Hematopoietic multipotent progenitor cell treated with erythropoietin and hydrocortisone succinate and interleukin-3 and kit ligand, for 15 days (in vitro differentiated cells): Measurements from ENCODE around the gene MRPL24.
"Not testable (repeated sequence)": the region's sequence is repeated elsewhere in the genome, so short reads cannot be mapped to it uniquely, and the experiment has no call there.

ENCODE experiments used
- DNase-seq: peaks from one replicate; pipeline ENCODE4 v3.0.0-alpha.2; 2015; ENCODE audit warnings: low spot score

The MRPL24 gene

DNA sequence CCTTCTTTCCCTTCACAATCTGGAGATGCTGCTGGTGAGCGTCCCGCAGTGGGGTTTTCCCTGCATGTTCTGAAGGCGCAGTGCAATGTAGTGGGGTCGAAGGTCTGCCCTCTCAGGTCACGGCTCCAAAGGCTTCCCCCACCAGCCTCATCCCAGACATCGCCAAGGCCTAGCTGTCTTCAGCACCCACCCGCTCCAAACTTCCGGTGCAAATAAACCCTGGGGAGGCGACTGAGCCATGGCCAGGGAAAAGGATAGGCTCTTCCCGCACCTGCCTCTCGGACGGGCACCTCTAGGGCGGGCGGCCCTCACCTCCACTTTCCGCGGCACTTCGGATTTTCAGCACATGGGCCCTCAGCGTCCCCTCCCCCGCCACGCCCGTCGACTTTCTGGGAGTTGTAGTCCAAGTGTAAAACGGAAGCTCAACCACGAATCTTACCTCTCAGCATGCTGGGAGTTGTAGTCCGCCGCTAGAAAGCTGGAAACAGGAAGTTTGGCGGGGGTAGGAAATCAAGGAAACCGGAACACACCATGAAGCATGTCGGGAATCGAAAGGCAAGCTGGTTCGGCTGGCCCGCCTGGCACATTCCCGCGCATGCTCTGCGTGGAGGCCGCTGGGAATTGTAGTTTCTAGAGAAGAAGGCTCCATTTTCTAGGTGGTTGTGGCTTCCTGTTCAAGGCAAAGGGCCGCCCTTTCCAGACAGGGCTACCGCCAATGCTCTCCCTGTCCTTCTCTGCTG is at the start of gene MRPL24:
TSS of gene MRPL24 (minus strand) at position 348 of the 740 bp plus-strand sequence. CDS start 2,384 bp downstream, outside the sequence.
- DNase-seq: peak; percentile 99

DNA sequence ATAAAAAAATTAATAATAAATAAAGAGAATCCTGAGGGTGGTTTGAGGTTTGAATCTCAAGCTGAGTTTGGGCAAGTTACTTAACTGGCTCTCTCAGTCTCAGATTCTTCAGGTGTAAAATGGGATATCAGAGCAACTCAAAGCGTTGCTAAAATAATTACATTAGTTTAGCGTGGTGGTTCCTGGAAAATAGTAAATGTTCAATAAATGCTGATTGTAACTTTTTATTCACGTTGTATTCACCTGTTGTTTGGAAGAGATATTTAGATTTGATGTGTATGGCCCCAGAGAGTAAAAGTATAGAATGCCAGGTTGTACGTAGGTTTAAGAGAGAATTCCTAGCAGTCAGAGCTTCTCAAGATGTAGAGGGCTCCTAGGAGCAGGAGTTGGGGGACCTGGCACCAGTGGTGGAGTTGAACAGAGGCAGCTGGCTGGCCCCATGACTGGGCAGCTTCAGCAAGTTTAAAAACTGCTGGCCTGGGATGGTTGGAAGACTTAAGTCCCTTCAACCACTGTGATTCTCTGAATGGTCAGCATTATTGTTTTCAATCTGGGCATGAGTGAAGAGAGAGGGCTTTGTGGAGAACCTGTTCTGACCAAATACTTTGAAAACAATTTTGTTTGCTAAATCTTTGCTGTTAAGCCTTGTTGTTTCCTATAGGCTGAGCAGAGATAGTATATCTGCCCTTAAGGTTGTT is 48.9 kb upstream of the MRPL24 start:
- no peak for DNase-seq

DNA sequence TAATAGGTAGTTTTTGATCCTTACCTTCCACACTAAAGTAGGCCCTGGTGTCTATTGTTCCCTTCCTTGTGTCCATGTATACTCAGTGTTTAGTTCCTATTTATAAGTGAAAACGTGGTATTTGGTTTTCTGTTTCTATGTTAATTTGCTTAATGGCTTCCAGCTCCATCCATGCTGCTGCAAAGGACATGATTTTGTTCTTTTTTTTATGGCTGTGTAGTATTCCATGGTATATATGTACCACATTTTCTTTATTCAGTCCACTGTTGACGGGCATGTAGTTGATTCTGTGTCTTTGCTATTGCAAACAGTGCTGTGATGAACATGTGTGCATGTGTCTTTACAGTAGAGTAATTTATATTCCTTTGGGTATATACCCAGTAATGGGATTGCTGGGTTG is 47.2 kb upstream of the MRPL24 start:
- no peak for DNase-seq

DNA sequence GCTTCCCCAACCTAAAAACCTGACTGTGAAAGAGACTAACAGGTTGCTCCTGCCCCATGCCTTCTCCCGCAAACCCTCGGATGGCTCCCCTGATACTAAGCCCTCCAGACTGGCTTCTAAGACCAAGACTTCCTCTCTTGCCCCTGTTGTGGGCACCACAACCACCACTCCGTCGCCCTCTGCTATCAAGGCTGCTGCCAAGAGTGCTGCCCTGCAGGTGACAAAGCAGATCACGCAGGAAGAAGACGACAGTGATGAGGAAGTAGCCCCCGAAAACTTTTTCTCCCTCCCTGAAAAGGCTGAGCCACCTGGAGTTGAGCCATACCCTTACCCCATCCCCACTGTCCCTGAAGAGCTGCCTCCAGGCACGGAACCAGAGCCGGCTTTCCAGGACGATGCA is 45.8 kb upstream of the MRPL24 start:
- DNase-seq: no peak

DNA sequence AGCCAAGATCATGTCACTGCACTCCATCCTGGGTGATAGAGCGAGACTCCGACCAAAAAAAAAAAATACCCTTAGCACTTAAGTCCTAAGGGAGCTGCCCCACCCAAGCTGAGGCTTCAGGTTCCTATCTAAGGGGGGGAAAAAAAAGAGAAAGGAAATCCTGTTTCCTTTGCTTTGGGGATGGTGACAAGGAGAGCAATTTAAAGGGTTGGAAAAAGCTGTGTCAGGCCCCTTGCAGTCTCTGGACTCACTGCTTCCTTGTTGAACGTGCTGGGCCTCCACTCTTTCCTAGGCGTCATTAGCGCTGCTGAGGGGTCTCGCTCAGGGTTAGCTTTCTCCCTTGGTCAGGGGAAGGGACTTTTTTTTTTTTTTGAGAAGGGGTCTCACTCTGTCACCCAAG is 44.6 kb upstream of the MRPL24 start:
- no peak for DNase-seq

DNA sequence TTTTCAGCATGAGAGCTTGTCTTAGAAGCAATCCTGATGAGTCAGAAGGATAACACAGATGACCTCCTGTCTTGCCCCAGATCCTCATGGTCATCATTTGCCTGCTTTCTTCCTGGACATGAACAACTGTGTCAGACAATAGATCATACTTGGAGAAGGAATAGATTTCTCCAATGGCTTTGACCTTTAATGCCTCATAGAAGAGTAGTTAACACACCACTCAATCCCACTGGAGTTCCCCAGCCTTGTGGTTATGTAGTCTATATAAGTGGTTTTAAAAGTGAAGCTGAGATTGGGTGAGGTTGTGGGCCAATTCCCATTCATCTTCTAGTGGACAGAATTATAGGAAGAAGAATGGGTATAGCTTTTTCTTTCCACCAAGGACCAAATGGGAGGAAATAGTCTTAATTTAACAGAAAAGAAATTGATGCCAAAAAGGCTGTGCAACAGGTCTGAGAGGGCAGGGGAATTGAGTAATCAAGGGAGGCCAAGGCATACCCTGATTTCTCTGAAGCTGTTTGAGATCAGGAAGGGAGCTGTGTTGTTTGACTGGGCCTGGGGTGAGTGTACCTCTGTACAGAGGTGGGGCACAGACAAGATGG is 40.8 kb upstream of the MRPL24 start:
- DNase-seq: no peak

DNA sequence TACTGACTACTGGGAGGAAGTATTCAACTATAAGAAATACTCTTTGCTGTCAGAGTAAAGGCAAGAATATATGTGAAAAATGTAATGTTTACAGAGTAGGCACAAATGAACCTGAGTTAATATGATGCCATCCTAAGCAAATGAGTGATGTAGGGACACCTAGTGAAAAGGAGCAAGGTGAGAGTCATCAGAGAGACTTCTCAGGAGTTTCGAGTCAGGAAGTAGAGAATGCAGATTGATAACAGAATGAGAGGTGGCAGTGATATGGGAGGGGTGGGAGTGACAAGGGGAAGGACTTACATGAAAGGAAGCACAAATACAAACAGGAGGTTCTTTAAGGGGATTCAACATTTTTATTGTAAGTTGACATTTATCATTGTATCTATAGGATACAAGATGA is 36.7 kb upstream of the MRPL24 start:
- DNase-seq: no peak

DNA sequence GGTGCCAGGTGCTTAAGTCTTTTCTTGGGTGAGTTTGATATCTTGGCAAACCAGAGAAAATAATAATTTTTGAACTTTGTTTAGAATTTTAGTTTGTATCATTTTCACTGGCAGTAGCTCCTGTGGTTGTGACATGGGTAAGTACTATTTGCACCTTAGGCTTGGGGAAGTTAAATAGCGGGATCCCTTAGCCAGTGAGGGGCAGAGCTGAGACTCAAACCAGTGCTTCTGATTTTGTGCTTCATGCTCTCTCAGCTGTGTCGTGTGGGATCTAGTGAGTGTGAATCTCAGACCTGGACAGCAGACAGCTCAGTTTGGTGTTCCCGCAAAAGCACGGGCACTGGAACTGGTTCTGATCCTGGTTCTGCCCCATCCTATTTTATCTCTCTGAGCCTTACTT is 36.1 kb upstream of the MRPL24 start:
- no peak for DNase-seq

DNA sequence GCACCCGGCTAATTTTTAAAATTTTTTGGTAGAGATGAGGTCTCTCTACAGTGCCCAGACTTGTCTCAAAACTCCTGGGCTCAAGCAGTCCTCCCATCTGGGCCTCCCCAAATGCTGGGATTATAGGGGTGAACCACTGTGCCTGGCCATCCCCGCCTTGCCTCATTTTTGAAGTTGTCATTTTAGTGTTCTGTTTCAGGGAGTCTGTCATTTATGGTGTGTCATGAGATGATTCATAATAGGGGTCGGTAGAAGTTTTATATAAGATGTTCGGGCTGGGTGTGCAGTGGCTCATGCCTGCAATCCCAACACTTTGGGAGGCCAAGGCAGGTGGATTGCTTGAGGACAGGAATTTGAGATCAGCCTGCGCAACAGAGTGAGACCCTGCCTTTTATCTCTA is 34.9 kb upstream of the MRPL24 start:
- DNase-seq: no peak

DNA sequence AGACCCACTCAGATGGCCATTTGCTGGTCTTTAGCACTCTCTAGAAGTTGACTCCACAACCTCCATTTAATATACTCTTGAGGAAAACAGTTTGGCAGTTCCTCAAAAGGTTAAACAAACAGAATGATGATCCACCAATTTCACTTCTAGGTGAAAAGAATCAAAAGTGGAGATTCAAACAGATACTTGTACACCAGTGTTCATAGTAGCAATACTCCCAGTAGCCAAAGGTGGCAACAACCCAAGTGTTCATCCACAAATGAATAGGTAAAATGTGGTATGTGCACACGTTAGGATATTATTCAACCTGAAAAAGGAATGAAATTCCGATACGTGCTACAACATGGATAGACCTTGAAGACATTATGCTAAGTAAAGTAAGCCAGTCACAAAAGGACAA is 32.7 kb upstream of the MRPL24 start:
- no peak for DNase-seq

DNA sequence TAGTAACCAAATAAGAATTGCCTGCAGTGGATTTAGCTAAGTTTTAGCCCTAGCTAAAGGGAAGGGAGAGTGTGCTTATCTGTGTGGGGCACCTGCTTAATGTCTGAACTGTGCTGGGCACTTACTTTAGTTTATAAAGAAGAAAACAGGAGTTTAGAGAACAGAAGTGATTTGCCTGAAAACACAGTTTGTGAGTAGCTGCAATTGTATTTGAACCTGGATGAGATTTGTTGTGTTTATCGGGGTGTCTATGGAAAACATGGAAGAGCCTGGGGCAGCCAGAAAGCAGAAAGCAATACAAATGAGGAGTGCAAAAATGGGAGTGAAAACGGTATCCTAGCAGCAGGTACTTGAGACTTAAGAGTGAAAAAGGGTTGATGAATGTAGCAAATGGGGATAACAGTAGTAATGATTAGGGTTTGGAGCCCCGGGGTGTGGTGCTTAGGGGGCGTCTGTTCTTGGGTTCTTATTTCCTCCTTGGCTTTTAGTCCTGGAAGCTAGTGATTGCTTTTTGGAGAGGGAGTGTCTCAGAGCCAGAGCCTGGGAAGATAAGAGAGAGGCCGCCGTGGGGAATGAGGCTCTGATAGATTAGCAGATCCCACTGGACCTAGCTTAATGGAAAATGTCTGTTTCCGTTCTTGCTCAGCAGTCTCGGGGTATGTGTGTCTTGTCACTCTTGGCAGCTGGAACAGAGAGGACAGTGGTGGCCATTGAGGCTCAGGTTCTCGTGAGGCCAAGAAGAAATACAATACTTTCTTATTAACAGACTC is 32.0 kb upstream of the MRPL24 start:
- DNase-seq: peak; percentile 36

DNA sequence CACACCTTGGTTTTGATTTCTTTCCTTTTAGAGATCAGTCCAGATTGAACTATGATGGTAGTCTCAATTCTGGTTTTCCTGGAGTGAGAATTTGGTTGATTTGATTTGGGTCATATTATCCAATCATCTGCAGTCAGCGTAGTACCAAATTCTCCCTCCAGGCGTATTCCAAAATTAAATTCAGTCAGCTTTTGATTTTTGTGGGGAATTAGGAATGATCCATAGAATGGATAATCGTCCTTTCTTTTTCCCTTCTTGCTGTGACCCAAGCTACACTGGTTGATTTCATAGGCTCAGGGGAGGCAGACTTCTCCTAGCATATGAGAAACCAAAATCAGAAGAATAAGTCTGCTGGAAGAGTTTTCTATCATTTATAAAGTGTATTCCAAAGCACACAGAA is 31.3 kb upstream of the MRPL24 start:
- DNase-seq: no peak

DNA sequence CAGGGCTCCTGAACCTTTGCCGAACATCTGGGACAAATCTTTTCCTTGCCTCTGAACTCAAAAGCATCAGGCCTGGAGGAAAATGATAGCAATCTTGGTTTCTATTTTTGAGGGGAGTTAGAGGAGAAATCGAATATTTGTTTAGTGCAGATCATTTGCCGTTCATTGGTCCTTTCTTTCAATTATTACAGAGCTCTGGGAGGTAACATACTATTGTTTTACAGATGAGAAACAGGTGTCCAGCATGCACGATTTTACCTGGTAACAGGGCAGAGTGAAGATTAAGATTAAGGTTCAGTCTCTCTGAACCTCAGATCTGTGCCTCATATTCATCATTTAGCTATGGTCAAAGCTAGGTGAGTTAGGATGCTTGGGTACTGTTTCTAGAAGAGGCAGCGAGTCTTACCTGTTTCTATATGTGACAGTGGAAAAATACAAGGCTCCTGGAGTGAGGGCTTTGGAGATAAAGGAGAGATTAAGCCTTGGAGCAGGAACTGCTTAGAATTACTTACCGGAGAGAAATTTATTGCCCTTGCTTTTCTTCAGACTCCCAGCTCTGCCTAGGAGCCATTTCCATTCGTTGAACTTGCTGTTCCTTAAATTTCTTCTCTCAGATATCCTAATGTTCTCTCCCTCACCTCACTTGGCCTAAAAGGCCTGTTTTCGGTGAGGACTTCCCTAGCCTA is 27.9 kb upstream of the MRPL24 start:
- DNase-seq: no peak

DNA sequence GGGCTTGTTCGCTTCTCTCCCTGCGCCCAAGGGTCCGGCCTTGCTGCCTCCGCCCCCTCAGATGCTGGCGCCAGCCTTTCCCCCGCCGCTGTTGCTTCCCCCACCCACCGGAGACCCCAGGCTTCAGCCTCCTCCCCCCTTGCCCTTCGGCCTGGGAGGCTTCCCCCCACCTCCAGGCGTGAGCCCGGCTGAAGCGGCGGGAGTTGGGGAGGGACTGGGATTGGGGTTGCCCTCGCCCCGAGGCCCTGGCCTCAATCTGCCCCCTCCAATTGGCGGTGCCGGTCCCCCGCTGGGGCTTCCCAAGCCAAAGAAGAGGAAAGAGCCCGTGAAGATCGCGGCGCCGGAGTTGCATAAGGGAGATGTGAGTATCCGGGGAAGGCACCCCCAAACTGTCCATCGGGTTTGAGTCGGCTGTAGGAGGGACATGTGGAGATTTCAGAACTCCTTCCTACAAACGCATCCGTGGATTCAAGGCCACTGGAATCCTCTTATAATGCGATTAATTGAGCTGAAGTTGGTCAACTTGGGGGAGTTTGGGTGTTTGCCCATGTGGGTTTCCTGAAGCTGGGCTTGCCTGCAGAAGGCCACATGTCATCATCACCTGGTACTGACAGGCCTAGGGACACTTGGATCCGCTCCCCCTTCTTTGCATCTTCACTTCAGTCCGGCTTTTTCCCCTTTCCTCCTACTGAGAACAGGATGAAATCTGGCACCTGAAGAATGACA is 27.2 kb upstream of the MRPL24 start:
- DNase-seq: no peak

DNA sequence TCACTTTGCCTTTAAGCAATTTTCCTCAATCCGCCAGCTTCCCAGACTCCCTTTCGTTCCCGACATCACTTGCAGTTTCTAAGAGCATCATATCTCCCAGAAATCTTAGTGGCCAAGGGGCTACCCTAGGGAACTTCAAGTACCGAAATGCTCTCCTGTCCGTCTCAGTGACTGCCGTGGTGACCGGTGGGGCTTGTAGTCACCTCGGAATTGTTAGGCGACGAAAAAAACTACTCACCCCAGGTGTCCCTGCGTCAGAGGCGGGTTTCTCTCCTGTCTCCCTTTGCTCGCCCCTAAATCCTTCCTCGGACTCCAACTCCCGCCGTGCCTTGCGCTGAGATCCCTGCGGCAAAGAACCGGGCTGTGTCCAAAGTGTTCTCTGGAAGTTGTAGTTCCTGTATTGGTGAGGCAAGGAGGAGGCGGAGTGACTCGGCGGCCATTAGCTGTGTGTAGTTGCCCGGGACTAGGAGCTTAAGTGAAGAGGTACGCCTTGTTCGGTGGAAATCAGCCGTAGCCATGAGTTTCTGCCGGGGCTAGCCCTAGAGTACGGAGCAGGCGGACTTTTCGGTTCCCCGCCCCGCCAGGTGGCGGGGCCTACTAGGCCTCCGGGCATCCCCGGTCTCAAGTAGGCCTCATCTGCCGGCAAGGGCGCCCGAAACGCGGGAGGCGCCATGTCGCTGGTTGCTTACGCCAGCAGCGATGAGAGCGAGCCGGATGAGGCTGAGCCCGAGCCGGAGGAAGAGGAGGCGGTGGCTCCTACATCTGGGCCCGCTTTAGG is 26.4 kb upstream of the MRPL24 start, which contains the start of gene PRCC:
TSS of gene PRCC (plus strand) at position 435 of the 778 bp plus-strand sequence. CDS start at position 672, 237 bp downstream.
- peak; percentile 99 for DNase-seq

DNA sequence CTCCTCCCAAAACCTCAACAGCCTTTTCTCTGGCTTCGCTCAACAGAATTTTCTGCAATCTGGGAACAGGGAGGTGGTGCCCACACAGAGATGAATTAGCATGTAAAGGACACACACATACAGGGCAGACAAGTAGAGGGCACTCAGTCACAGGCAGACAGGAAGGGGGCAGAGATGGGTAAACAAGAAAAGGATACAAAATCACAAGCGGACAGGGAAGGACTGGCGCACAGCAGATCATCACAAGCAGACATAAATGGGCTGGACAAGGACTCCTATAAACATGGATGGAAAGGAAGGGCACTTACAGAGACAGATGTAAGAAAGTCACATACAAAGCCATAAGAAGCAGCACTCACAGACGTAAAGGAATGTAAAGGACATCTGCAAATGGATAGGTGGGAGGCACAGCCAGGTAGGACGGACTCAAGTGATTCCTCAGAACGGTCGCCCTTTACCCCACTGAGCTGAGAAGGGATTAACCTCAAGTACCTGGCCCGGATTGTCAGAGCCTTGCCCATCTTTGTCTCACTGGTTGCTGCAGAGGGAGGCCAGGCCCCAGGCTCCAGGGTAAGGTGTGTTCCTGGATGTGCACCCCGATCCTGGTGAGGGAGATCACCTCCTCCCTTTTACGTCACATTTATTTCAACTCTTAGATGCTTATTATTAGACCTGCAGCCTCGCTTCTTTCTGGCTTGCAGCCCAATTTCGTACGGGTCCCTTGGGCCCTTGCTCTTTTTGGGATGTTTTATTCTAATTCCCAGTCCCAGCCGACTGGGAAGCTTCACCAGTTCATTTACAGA is 25.6 kb upstream of the MRPL24 start:
- peak; percentile 31 for DNase-seq

DNA sequence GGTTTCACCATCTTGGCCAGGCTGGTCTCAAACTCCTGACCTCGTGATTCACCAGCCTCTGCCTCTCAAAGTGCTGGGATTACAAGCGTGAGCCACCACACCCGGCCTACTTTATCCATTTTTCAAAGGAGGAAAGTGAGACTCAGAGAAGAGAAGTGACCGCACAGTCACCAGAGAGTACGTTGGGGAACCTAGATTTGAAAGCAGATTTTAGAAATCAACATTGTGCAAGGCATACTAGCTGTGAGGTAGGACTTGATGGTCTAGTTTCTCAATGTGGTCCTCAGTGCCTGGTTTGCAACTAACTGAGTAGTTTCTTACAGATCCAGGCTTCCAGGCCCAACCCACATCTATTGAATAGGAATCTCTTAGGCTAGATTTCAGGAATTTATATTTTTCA is 24.8 kb upstream of the MRPL24 start:
- no peak for DNase-seq

DNA sequence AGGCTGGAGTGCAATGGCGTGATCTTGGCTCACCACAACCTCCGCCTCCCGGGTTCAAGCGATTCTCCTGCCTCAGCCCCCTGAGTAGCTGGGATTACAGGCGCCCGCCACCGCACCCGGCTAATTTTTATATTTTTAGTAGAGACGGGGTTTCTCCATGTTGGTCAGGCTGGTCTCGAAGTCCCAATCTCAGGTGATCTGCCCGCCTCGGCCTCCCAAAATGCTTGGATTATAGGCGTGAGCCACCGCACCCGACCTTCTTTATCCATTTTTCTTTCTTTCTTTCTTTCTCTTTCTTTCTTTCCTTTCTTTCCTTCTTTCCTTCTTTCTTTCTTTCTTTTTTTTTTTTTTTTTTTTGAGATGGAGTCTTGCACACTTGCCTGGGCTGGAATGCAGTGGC is 24.2 kb upstream of the MRPL24 start:
- DNase-seq: not testable (repeated sequence)

DNA sequence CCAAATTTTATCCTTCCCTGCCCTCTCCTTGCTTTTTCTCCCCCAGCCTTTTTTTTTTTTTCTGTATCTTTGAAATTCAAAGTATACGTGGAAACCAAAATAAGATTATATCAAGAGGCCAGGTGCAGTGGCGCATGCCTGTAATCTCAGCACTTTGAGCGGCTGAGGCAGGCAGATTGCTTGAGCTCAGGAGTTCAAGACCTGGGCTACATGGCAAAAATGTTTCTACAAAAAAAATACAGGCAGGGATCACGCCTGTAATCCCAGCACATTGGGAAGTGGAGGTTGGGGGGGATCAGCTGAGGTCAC is 19.9 kb upstream of the MRPL24 start:
- no peak for DNase-seq
